GM18858 (cell line): ENCODE data around the gene BMF.
A peak's percentile ranks its signal among the peaks of the same experiment; 100 is the strongest.

Experiments used
- ATAC-seq: cut with Tn5 transposase; IDR thresholded peaks from one replicate; pipeline ENCODE4 v1.9.1; 2021; ENCODE audit not compliant: unreplicated experiment

The BMF gene

DNA sequence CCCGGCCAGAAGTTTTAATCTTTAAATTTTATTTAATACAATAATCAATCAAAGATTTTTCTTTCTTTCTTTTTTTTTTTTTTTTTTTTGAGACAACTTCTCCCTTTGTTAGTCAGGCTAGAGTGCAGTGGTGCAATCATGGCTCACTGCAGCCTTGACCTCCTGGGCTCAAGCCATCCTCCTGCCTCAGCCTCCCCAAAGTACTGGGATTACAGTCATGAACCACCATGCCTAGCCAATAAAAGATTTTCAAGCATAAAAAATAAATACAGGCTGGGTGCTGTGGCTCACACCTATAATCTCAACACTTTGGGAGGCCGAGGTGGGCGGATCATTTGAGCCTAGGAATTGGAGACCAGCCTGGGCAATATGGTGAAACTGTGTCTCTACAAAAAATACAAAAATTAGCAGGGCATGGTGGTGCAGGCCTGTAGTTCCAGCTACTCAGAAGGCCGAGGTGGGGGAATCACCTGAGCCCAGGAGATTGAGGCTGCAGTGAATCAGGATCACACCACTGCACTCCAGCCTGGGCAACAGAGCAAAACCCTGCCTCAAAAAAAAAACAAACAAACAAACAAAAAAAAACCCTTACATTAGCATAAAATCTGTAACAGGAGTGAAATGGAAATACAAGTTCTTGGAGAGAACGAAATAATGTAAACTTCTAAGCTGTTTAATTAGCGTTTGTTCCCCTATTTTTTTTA, 40.6 kb downstream of the BMF start:
- no peak for ATAC-seq

DNA sequence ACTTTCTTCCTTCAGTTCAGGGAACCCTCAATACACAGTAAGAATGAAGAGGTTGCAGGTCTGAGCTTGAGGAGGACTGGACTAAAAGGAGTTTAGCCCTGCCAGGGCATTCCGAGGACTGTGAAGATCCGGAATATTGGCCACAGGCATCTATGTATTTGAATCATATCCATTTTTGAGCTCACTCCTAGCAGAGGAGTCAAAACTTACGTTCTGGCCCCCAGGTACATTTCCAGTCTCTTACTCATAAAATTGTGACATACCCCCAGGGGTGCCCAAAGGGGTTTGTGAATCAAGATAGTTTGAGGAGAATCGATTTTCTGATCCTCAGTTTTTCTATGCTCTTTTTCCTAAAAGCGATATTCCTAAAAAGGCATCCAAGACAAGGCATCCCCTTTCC, 42.1 kb downstream of the BMF start:
- ATAC-seq: no peak

DNA sequence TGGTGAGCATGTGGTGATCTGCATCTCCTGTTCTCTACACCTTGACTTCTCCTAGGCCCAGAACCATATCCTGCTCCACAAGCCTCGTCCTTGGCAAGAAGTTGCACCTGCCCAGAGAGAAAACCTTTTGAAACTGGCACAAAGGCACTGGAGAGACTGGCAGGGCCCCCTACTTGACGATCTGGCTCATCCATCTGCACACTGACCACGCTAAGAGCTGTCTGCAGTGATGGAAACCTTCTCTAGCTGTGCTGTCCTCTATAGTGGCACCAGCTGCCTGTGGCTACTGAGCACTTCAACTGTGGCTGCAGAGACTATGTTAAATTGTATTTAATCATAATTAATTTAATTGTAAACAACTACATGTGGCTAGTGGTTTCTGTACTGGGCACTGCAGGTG, 43.5 kb downstream of the BMF start:
- no peak for ATAC-seq

DNA sequence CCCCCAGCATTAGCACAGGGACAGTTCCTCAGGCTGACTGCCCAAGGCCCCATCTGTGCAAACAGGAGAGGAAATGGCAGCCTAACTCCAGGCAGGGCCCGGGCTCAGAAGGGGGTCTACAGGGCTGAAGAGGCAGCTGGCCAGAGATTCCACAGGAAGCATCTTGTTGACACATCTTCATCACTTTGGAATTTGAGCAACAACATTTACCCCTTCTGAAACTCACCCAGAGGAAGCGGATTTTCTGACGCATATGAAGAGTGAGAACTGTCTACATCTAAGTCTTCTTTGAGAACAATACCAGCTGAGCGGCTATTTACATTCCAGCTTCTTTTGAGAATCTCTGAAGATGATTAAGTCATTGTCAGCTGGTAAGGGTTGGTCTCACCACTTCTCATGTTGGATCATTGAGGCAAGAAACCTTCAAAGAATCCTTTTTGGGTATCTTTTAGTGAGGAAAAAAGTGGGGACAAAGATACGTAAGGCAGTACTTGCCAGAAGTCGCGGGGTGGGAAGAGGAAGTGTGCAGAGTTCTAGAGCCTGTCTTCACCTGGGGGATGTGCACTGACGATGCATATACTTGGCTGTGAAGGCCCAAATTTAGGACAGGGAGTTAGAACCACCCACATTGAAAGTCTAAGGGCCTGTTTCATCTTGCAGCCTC, 44.3 kb downstream of the BMF start:
- peak; percentile 39 for ATAC-seq

DNA sequence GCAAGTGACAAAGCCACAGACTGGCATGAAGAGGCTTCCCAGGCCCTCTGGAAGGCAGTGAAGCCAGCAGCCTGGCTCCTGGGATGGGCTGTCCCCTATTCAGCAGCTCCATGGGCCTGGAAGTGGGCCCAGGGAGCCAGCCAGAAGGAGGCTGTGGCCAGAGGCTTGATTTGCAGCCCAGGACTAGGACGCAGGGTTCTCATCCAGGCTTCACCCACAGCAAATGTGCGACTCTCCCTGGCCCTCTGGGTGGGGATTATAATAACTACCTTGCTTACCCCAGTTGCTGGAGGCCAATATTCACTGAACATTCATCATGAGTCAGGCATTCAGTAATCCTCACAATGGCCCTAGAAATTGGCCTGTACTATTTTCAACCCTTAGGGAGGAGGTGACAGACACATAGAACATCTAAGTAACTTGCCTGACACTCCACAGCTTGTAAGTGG, 45.1 kb downstream of the BMF start:
- no peak for ATAC-seq

DNA sequence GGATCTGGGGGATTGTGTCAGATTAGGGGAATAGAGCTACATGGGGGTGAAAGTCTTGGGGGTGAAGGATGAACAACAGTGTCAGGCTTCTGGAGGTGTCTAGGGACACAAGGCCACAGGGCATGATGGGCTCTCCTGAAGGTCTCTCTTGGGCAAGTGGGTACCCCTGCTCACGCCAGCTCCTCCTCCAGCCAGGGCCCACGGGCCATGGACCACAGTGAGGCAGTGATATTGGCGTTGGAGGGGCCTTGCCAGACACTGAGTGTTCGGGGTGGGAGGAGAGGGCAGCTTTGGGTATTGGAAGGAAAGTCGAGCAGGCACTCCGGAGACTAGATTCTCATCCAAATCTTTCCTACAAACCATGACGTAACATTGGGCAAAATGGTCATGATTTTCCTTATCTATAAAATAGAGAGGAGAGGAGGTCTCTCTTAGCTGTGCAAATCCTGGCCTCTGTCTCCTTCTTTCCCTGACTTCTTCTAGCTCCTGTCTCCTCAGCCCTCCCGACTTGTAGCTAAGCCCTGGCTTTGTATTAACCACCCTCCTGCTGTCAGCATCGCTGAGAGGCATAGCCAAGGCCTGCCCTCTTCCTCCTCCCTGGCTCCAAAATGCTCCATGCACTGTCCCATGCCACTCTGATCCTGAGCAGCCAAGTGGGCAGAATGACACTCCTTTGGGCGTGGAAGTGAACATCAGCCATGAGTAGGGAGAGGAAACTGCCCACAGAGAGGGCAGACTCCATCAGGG, 45.7 kb downstream of the BMF start:
- no peak for ATAC-seq

DNA sequence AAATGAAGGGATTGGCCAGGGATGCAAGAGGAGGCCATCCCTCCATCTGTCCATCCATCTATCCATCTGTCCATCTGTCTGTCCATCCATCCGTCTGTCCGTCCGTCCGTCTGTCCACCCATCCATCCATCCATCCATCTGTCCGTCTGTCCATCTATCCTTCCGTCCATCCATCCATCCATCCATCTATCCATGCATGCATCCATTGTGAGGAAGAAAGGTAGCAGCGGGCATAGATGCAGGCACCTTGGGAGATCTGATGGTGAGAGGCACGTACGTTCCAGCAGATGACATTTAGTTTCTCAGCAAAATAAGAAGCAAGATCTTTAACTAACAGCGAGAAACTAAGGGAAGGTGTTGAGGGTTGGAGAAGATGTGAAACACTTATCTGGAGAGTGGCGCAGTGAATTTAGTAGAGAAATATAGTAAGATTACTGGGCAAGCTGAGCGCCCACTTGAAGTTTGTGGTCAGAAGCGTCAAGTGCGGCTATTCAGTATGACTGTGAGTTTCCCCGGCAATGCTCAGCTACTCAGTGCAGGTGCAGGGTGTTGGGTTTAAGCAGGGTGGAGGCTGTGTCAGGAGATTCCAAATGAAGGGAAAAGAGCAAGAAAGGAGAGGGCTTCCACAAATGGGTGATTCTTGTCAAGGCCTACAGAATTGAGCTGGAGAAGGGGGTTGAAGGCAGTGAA, 47.3 kb downstream of the BMF start:
- ATAC-seq: peak; percentile 61

DNA sequence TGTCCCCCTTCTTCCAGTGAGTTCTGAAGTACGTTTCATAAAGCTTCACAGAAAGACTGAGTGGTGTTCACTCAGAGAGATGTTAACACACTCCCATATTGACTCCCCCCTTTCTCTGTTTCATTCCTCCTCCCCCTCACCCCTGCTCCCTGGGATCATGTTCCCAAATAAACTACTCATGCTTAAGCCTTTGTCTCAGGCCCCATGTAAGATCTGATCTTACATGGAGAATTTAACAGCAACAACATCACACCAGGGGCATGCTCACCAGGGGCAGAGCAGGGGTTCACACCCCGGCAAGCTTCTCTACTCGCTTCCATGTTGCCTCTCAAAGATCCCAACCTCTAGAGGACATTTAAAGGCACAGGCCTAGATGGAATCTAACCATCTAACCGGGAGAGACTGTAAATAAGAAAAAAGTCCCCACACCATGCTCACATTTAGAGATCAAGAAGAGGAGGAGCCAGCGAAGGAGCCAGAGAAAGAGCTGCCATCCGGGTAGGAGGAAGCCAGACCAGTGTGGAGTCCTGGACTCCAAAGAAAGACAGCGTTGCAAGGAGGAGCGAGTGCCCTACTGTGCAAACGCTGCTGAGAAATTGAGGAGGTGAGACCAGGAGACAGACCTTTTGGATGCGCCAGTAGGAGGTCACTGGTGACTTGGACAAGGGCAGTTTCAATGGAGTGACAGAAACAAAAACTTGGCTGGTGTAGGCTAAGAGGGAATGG, 48.3 kb downstream of the BMF start:
- ATAC-seq: no peak

DNA sequence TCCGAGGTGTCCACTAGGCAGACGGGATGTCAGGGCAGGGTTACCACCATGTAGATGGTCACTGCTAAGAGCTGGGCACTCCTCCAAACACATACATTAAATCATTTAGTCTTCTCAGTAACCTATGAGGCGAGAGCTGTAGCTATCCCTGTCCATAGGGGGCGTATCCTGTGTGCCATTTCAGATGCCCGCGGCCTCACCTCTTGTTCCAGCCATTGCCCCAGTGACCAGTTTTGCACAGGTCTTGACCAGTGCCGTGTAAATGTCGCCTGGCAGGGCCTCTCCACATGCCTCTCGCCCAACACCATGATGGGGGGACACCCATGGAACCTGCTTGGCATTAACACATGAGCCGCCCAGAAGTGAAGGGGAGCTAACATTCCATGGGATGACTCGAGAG, 48.9 kb downstream of the BMF start:
- ATAC-seq: no peak

DNA sequence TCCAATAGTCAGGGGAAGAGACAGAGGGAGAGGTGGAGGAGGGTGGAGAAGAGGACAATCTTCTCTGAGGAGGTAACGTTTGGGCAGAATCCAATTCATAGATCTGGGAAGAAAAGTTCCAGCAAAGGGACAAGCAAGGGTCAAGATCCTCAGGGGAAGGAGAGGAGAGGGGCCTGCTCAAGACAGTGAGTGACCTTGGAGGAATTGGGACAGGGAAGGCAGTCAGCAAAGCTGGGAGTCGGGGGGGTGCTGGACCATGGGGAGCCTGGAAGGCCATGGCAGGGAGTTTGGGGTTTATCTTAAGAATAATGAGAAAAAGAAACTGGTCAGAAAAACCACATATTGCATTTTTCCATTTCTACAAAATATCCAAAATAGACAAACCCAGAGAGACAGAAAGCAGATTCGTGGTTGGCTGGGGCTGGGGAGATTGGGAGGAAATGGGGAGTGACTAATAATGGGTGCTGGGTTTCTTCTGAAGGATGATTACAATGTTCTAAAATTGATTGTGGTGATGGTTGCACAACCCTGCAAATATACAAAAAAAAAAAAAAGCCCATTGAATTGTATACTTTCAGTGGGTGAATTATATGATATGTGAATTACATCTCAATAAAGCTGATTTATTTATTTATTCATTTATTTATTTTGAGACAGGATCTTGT, 50.1 kb downstream of the BMF start:
- ATAC-seq: no peak

DNA sequence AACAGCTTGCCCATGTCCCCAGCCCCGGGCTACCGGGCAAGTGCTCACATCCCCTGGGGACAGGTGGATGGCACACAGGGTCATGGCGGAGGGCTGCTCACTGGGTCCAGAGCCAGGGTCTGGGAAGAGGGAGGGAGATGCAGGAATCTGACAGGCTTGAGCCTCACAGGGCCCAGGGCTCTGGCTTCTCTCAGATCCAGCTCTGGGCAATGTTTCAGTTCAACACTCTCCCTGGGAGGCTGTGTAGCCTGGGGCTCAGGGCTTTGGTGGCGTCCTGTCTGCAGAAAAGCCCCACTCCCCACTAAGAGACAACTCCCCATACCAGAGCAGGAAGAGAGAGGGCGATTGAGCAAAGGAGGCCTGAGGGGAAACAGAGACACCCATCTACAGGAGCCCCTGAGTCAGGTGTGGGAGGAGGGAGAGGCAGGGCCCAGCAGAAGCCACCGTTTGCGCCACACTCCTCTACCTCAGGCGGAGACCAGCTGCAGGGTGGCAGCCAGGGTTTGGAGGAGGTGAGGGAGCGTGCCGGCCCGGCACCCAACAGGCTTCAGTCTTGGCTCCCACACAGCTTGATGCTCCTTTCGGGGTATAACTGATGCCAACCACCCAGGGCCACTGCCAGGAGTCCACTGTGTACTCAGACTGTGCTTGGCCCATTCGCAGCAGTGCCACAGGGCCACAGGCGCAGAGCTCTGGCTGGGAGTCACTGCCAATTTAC, 52.9 kb downstream of the BMF start:
- no peak for ATAC-seq

DNA sequence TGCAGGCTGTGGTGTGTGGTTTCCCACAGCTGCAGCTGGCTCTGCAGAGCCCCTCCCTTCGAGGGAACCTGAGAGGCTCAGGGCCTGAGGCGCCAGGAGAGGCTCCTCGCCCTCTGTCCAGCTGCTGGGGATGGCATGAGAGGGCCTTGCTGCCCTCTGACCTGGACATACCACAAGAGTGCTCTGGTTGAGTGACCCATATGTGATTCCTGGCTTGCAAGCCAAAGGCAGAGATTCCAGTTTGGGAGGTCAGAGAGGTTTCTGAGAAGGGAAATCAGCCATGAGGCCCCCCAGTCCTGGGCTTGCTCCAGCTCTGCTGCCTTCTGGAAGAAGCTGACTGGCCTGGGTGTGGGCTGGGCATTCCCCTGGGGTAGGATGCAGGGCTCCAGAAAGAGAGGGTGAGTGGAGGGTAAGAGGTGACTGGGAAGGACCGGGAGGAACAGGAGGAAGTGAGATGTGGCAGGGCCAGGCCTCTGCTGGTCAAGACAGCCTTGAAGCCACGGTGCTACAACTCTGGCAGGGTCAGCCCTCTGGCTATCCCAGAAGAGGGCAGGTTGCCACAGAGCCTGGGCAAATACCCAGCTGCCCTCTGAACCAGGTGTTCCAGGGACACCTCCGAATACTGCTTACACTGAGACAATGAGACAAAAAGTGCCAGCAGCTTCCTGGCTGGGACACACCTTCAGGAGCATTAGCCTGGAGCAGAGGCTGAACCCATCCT, 53.7 kb downstream of the BMF start:
- peak; percentile 48 for ATAC-seq

DNA sequence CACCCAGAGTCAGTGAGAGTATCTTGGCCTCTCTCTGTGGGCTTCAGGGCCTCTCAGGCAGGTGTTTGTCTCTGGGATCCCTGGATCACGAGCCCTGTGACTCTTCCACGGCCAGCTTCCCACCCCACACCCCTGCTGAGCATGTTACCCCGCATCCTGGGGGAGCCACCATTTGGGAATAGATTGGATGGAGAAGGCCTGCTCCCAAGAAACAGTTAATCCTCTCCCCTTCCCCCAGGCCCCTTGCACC, 54.1 kb downstream of the BMF start:
- ATAC-seq: peak; percentile 9

DNA sequence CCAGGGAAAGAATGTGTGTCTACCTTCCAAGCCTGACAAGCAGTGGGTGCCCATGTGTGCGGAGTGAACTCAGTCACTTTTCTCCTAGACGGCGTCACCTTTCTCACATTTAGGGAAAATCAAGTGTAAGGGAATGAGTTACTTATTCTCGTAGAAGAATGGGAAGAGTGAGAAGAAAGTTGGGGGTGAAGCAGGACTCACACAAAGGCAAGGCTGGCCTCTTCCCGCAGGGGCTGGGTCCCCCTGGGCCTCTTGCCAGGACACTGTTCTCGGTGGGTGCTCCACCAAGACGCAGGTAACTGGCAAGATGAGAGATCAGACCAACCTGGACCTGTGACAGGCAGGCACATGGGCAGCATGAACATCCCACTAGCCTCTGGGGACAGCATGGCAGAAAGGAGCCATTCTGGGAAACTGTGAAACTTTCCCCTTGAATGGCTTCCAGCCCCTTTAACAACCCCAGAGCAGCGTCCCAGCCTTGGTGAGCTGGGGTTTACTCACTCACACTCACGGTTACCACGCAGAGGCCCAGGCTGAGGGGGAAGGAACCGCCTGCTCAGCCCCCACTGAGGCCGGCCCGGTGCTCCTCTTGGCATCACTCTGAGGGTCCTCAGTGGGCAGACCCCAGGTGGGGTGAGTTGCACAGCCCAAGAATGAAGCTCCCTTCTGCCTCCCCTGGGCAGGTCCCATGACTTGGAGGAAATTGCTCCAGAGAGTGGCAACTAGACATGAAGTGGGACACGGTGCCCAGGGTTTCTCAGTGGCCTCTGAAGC, 54.7 kb downstream of the BMF start:
- peak; percentile 23 for ATAC-seq

DNA sequence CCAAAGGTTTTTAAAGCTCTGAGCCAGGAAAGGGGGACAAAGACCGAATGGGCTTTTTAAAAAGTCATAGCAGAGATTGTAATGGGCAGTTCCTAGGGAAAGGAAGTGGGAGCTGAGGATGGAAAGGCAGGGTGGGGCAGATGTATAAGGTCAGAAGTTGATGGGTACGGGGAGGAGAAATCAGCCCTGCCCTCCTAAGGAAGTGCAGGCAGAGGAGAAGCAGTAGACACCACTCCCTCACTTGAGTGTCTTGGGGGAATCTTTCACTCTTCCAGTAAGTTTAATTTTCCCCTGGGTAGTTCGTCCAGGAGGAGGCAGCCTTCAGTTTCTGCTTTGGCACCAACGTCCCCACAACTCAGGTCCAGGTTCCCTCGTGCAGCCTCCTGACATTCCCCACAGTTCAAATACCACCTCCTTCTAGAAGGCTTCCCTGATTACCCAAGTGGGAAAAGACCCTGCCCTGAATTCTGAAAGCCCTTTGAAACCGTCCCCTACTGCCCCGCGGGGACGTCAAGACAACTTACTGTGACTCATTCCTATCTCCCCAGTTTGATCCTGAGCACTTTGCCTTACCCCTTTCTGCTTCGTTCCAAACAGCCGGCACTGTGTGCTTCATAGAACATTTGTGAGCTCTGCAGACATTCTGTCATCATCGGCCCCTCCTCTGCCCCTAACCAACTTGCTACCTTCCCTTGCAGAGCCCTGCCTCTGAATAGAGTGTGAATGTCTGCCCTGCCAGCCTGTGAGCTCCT, 55.4 kb downstream of the BMF start:
- ATAC-seq: no peak

DNA sequence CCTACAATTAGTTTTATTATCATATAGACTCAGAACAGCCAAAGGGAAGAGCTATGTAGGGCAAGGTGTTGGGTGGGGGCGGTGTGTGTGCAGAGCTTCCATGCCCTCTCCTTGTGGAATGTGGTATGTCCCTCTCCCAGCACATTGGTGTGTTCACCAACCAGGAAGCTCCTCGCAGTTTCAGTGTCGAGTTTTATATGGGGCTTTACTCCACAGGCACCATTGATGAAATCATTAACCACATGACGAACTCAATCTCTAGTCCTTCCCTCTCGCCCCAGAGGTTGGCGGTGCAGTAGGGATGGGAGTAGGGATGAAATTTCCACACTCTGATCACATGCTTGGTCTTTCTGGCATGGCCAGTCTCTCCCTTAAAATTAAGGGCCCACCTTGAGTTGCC, 56.1 kb downstream of the BMF start:
- no peak for ATAC-seq

DNA sequence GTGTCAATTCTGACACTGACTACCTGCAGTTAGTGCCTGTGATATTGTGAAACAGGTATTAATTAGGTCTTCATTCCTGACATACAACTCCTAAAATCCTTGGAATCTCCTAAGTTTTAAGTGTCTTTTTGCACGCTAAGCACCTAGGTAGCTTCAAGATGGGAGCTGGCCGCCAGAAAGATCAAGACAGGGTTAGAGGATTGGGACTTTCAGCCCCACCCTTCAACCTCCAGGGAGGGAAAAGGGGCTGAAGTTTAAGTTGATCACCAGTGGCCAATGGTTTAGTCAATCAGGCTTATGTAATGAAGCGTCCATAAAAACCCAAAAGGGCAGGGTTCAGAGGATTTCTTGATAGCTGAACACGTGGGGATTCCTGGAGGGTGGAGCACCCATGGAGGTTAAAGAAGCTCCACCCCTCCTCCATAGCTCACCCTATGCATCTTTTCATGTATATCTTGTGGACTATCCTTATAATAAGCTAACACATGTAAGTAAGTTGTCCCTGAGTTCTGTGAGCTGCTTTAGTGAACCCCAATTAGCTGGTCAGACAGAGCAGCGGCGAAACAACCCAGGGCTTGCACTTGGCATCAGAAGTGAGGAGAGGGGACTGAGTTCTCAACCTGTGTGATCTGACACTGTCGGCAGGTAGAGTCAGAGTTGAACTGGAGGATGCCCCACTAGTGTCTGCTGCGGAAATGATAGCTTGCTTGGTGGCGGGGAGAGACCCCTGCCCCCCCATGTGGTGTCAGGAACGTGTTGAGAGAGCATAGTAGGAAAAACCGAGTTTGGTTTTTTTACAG, 56.9 kb downstream of the BMF start:
- no peak for ATAC-seq
